Mammary epithelial cell (primary cell): Measurements from ENCODE around the gene EBI3.

Experiments used
- EZH2 ChIP-seq: IDR thresholded peaks from 2 replicates; pipeline ENCODE4 v1.6.1; 2012; ENCODE audit warnings: low read length, inconsistent platforms, borderline replicate concordance
- TF ChIP-seq, protein P1 (sequence below), 2 donors: IDR thresholded peaks in 1 of 2; conservative IDR thresholded peaks in 1 of 2; 2 replicates each; pipeline ENCODE4 v1.5.1; 2011 to 2012; ENCODE audit warnings: inconsistent platforms in 2 of 2, low read length in 2 of 2, mild to moderate bottlenecking in 2 of 2, control low read depth in 1 of 2, low read depth in 1 of 2; ENCODE audit not compliant: insufficient read depth in 1 of 2; ENCODE audit errors: extremely low read depth in 1 of 2

DNA sequence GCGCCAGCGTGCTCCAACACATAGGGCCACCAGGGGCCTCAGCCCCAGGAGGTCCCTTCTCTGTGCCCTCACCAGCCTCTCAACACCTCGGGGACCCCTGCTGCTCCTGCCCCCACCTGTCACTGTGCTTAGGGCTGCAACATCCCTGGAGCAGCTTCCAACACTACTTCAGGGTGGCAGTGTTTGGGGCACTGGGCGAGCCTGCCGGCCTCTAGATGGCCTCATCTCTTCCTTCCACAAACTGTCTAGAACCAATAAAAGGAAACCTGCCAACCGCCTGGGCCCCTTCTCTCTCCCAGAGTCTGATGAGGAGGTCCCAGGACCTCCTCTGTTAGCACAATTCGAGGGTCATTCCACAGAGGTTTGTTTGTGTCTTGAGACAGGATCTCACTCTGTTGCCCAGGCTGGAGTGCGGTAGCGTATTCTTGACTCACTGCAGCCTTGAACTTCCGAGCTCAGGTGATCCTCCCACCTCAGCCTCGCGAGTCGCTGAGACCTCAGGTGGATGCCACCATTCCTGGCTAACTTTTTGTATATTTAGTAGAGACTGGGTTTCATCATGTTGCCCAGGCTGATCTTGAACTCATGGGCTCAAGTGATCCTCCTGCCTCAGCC lies 39.6 kb downstream of the EBI3 start:
- TF ChIP-seq, protein P1, sequence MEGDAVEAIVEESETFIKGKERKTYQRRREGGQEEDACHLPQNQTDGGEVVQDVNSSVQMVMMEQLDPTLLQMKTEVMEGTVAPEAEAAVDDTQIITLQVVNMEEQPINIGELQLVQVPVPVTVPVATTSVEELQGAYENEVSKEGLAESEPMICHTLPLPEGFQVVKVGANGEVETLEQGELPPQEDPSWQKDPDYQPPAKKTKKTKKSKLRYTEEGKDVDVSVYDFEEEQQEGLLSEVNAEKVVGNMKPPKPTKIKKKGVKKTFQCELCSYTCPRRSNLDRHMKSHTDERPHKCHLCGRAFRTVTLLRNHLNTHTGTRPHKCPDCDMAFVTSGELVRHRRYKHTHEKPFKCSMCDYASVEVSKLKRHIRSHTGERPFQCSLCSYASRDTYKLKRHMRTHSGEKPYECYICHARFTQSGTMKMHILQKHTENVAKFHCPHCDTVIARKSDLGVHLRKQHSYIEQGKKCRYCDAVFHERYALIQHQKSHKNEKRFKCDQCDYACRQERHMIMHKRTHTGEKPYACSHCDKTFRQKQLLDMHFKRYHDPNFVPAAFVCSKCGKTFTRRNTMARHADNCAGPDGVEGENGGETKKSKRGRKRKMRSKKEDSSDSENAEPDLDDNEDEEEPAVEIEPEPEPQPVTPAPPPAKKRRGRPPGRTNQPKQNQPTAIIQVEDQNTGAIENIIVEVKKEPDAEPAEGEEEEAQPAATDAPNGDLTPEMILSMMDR (conservative IDR thresholded peaks at IDR 0.05 in 1 of 2, IDR thresholded peaks at IDR 0.05 in 1 of 2; ENCODE audit: extremely low read depth in 1 of 2, insufficient read depth in 1 of 2, low read depth in 1 of 2, low read length in 2 of 2) = no peak
- TF ChIP-seq EZH2 = no peak
